HCT116 (cell line): ENCODE results near the gene MXD1. TPM values are rescaled to one million over a fixed set of nuclear protein-coding genes. Genes with fewer than 3 reads are reported as not detected.

Experiments used
- ATAC-seq: fragments of 200-7000 bp; cut with Tn5 transposase; 2 replicates; pipeline ENCODE4 v1.9.1; 2020; ENCODE audit warnings: mild to moderate bottlenecking, moderate library complexity
- BruUV-seq: library from RNA; stranded (reverse); fragments of 400-500 nt; replicated peaks from 2 replicates; lab custom pipeline; 2021; lab: Mats Ljungman, UMichigan
- CTCF ChIA-PET: fragments of 300-600 bp; sonication (Branson Sonifier 250); formaldehyde crosslinking; loops from one replicate; lab custom pipeline; 2021; ENCODE audit warnings: antibody characterized with exemption; lab: Charles Lee
- POLR2A ChIA-PET: fragments of 300-600, 350-600 bp; sonication (Branson Sonifier 250); formaldehyde crosslinking; loops from one replicate; lab custom pipeline; 2021; ENCODE audit warnings: antibody characterized with exemption; lab: Charles Lee
- RAD21 ChIA-PET, 2 experiments: fragments of 300-600 bp; sonication (Branson Sonifier 250); formaldehyde crosslinking; loops; one replicate each; lab custom pipeline; 2023; ENCODE audit warnings: low total read pairs in 2 of 2; ENCODE audit not compliant: uncharacterized antibody in 2 of 2, unreplicated experiment in 2 of 2, low non-redundant PET in 1 of 2; lab: Charles Lee
- DNase-seq: peaks from one replicate; pipeline ENCODE4 v3.0.0-alpha.2; 2010; ENCODE audit warnings: low read depth, low spot score
- H2AFZ ChIP-seq: fragments of 200-600 bp; shearing (Covaris generic), sonication (generic); 2 replicates; pipeline ENCODE4 v1.6.1; 2017; ENCODE audit warnings: low read depth, mixed run types, mixed read lengths, antibody characterized with exemption, low read length; ENCODE audit not compliant: poor library complexity, severe bottlenecking
- H3K27ac ChIP-seq: 2 replicates; pipeline ENCODE4 v1.5.1; 2012; ENCODE audit warnings: low read depth, low read length
- H3K27me3 ChIP-seq: fragments of 200-600 bp; sonication (generic); 2 replicates; pipeline ENCODE4 v1.6.1; 2016; ENCODE audit warnings: mixed run types, low read length, mixed read lengths; ENCODE audit not compliant: insufficient read depth
- H3K36me3 ChIP-seq, 2 experiments: fragments of 200-500 bp in 1 of 2; fragments of 200-600 bp in 1 of 2; sonication (Bioruptor generic) in 1 of 2; sonication (generic) in 1 of 2; 2 replicates each; pipeline versions ENCODE4 v1.5.1 to v1.6.1; 2014 to 2016; ENCODE audit warnings: low read length in 2 of 2, inconsistent platforms in 1 of 2, mixed read lengths in 1 of 2, mixed run types in 1 of 2; ENCODE audit not compliant: insufficient read depth in 2 of 2, control insufficient read depth in 1 of 2
- H3K4me1 ChIP-seq, 2 experiments: fragments of 200-600 bp in 1 of 2; sonication (generic) in 1 of 2; 2 replicates each; pipeline versions ENCODE4 v1.5.1 to v1.6.1; 2012 to 2017; ENCODE audit warnings: low read length in 2 of 2, inconsistent platforms in 1 of 2, mild to moderate bottlenecking in 1 of 2, mixed read lengths in 1 of 2, mixed run types in 1 of 2, moderate library complexity in 1 of 2; ENCODE audit not compliant: insufficient read depth in 2 of 2, control insufficient read depth in 1 of 2
- H3K4me2 ChIP-seq: fragments of 200-600 bp; sonication (generic); 2 replicates; pipeline ENCODE4 v1.6.1; 2017; ENCODE audit warnings: mixed run types, low read length, mixed read lengths
- H3K4me3 ChIP-seq, 2 experiments: fragments of 200-600 bp in 1 of 2; sonication (generic) in 1 of 2; replicated peaks in 1 of 2; 2 replicates each; pipeline ENCODE4 v1.5.1; 2011 to 2016; ENCODE audit warnings: low read length in 2 of 2, control low read depth in 1 of 2, low read depth in 1 of 2, mild to moderate bottlenecking in 1 of 2, mixed read lengths in 1 of 2, mixed run types in 1 of 2
- H3K79me2 ChIP-seq: fragments of 200-600 bp; sonication (generic); 2 replicates; pipeline ENCODE4 v1.6.1; 2017; ENCODE audit warnings: mild to moderate bottlenecking, mixed run types, low read length, moderate library complexity, mixed read lengths; ENCODE audit not compliant: insufficient read depth
- H3K9ac ChIP-seq: fragments of 200-600 bp; sonication (generic); 2 replicates; pipeline ENCODE4 v1.6.1; 2016; ENCODE audit warnings: low read length, mixed read lengths
- H3K9me2 ChIP-seq: fragments of 200-600 bp; sonication (generic), shearing (Covaris generic); 2 replicates; pipeline ENCODE4 v1.6.1; 2017; ENCODE audit warnings: mixed run types, mild to moderate bottlenecking, moderate library complexity; ENCODE audit not compliant: insufficient read depth
- H3K9me3 ChIP-seq, 2 experiments: fragments of 200-500 bp in 1 of 2; fragments of 200-600 bp in 1 of 2; sonication (Bioruptor generic) in 1 of 2; sonication (generic) in 1 of 2; 2 replicates each; pipeline ENCODE4 v1.6.1; 2014 to 2017; ENCODE audit warnings: low read length in 2 of 2, mixed read lengths in 2 of 2, inconsistent platforms in 1 of 2, low read depth in 1 of 2, mild to moderate bottlenecking in 1 of 2, mixed run types in 1 of 2, moderate library complexity in 1 of 2; ENCODE audit not compliant: control insufficient read depth in 1 of 2, insufficient read depth in 1 of 2
- H4K20me1 ChIP-seq: fragments of 200-600 bp; sonication (generic), shearing (Covaris generic); 2 replicates; pipeline ENCODE4 v1.6.1; 2017; ENCODE audit warnings: mixed run types, mild to moderate bottlenecking, moderate library complexity; ENCODE audit not compliant: insufficient read depth
- CBX3 ChIP-seq: IDR thresholded peaks from 2 replicates; pipeline ENCODE4 v1.6.1; 2012; ENCODE audit warnings: low read depth
- CEBPB ChIP-seq: IDR thresholded peaks from 2 replicates; pipeline ENCODE4 v1.6.1; 2012; ENCODE audit warnings: low read depth
- CTCF ChIP-seq, 3 experiments: fragments of 200-600 bp in 1 of 3; sonication (generic) in 1 of 3; IDR thresholded peaks in 2 of 3; conservative IDR thresholded peaks in 1 of 3; 2 replicates each; pipeline ENCODE4 v1.5.1; 2012 to 2017; ENCODE audit warnings: low read depth in 2 of 3, low read length in 2 of 3, antibody characterized with exemption in 1 of 3, borderline replicate concordance in 1 of 3, control low read depth in 1 of 3, mild to moderate bottlenecking in 1 of 3, mixed read lengths in 1 of 3, mixed run types in 1 of 3, moderate library complexity in 1 of 3; ENCODE audit not compliant: insufficient read depth in 1 of 3
- EGR1 ChIP-seq: IDR thresholded peaks from 2 replicates; pipeline ENCODE4 v1.6.1; 2012; ENCODE audit warnings: low read depth
- ELF1 ChIP-seq: IDR thresholded peaks from 2 replicates; pipeline ENCODE4 v1.6.1; 2012; ENCODE audit warnings: low read depth, borderline replicate concordance
- FOSL1 ChIP-seq: IDR thresholded peaks from 2 replicates; pipeline ENCODE4 v1.6.1; 2012; ENCODE audit warnings: low read depth
- JUND ChIP-seq: IDR thresholded peaks from 2 replicates; pipeline ENCODE4 v1.6.1; 2012
- MAX ChIP-seq: IDR thresholded peaks from 2 replicates; pipeline ENCODE4 v1.6.1; 2012
- POLR2A ChIP-seq: IDR thresholded peaks from 2 replicates; pipeline ENCODE4 v1.7.0; 2011; ENCODE audit warnings: borderline replicate concordance; ENCODE audit not compliant: insufficient read depth, insufficient read length; ENCODE audit errors: extremely low read depth
- POLR2AphosphoS5 ChIP-seq: IDR thresholded peaks from 2 replicates; pipeline ENCODE4 v1.6.1; 2011; ENCODE audit warnings: mild to moderate bottlenecking, low read depth, low read length, moderate library complexity
- RAD21 ChIP-seq: IDR thresholded peaks from 2 replicates; pipeline ENCODE4 v1.6.1; 2012; ENCODE audit warnings: low read depth, mild to moderate bottlenecking
- REST ChIP-seq: IDR thresholded peaks from 2 replicates; pipeline ENCODE4 v1.6.1; 2012; ENCODE audit warnings: low read depth
- SIN3A ChIP-seq: IDR thresholded peaks from 2 replicates; pipeline ENCODE4 v1.6.1; 2012; ENCODE audit warnings: low read depth
- SRF ChIP-seq: IDR thresholded peaks from 2 replicates; pipeline ENCODE4 v1.6.1; 2012; ENCODE audit warnings: low read depth
- TCF7L2 ChIP-seq: IDR thresholded peaks from 2 replicates; pipeline ENCODE4 v1.7.0; 2011; ENCODE audit warnings: borderline replicate concordance, inconsistent platforms; ENCODE audit not compliant: insufficient read depth, insufficient read length; ENCODE audit errors: extremely low read depth
- ZFX ChIP-seq: fragments of 450-650 bp; IDR thresholded peaks from 2 replicates; pipeline ENCODE4 v1.6.1; 2017
- intact Hi-C: fragments of 100-400 bp; cut with micrococcal nuclease; formaldehyde crosslinking; loops from 2 replicates; pipeline ENCODE4 v1.10.0; 2022
- total RNA-seq: library from RNA; stranded (reverse); gene quantifications from one replicate; pipeline ENCODE4 v1.2.1, GENCODE V29; 2021; ENCODE audit not compliant: unreplicated experiment
- TF ChIP-seq, protein P1 (sequence below): IDR thresholded peaks from 2 replicates; pipeline ENCODE4 v1.6.1; 2011; ENCODE audit warnings: mild to moderate bottlenecking, low read length, moderate library complexity; ENCODE audit not compliant: insufficient replicate concordance; ENCODE audit errors: extremely low read depth

MXD1 gene
- total RNA-seq, 1 experiment from 2014 or later: 10.3 TPM

GRCh38 chr2:69973335-69973735 is 58.4 kb downstream of the MXD1 start:
- BruUV-seq: no TSS peak
- ATAC-seq: no peak
- H3K9me2 ChIP-seq: no peaks in the 10 kb centered on the region
- no peak overlapping the region for H3K4me3 ChIP-seq
- DNase-seq: no peak
- POLR2A ChIA-PET: no interaction called here
- no peak overlapping the region for H2AFZ ChIP-seq
- no peaks in the 10 kb centered on the region for H3K9me3 ChIP-seq
- H4K20me1 ChIP-seq: no peaks in the 10 kb centered on the region
- no peak overlapping the region for H3K9ac ChIP-seq
- intact Hi-C loops: no loop called here
- no peaks in the 10 kb centered on the region for H3K27me3 ChIP-seq
- TF ChIP-seq TCF7L2 (no peak), CEBPB (no peak), ZFX (no peak), SIN3A (no peak), POLR2A (no peak), REST (no peak), CBX3 (no peak), RAD21 (no peak), POLR2AphosphoS5 (no peak), MAX (no peak), CTCF (IDR thresholded peaks at IDR 0.05 in 2 of 3, conservative IDR thresholded peaks at IDR 0.05 in 1 of 3; ENCODE audit: borderline replicate concordance in 1 of 3, insufficient read depth in 1 of 3, low read depth in 2 of 3, low read length in 2 of 3) (no peak), FOSL1 (no peak), JUND (no peak), EGR1 (no peak), SRF (no peak), ELF1 (no peak)
- TF ChIP-seq, protein P1, sequence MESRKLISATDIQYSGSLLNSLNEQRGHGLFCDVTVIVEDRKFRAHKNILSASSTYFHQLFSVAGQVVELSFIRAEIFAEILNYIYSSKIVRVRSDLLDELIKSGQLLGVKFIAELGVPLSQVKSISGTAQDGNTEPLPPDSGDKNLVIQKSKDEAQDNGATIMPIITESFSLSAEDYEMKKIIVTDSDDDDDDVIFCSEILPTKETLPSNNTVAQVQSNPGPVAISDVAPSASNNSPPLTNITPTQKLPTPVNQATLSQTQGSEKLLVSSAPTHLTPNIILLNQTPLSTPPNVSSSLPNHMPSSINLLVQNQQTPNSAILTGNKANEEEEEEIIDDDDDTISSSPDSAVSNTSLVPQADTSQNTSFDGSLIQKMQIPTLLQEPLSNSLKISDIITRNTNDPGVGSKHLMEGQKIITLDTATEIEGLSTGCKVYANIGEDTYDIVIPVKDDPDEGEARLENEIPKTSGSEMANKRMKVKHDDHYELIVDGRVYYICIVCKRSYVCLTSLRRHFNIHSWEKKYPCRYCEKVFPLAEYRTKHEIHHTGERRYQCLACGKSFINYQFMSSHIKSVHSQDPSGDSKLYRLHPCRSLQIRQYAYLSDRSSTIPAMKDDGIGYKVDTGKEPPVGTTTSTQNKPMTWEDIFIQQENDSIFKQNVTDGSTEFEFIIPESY: no peak
- H3K4me1 ChIP-seq: no peaks in the 10 kb centered on the region; a peak in 1 of 4 replicates
- H3K36me3 ChIP-seq: no peaks in the 10 kb centered on the region
- H3K4me2 ChIP-seq: no peak overlapping the region
- CTCF ChIA-PET: no interaction called here
- no peak overlapping the region for H3K27ac ChIP-seq
- RAD21 ChIA-PET: no interaction called here
- no peaks in the 10 kb centered on the region for H3K79me2 ChIP-seq
